Activated CD4-positive, alpha-beta T cell treated with anti-CD3 and anti-CD28 coated beads for 48 hours (primary cell): ENCODE measurements around the gene C3.
"Not testable (repeated sequence)": the region's sequence is repeated elsewhere in the genome, so short reads cannot be mapped to it uniquely, and the experiment has no call there.

Experiments used
- DNase-seq: peaks from one replicate; pipeline ENCODE4 v3.0.0-alpha.2; 2020

Gene C3

DNA sequence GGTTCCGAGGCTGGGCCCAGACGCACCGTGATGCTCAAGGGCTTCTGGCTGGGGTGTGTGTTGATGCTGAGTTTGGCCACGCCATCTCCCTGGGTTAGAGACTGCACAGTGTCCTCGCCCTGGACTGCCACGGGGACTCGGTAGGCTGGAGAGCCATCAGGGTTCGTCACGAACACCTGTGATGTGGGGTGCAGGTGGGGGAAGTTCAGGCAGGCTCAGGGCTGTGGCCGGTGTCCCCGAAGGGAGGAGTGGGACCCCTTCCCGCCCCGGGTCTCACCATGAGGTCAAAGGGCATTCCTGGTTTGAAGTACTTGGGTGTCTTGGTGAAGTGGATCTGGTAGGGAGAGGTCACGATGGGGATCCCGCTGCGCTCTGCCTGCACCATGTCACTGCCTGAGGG lies 8.2 kb downstream of the C3 start:
- no peak for DNase-seq

DNA sequence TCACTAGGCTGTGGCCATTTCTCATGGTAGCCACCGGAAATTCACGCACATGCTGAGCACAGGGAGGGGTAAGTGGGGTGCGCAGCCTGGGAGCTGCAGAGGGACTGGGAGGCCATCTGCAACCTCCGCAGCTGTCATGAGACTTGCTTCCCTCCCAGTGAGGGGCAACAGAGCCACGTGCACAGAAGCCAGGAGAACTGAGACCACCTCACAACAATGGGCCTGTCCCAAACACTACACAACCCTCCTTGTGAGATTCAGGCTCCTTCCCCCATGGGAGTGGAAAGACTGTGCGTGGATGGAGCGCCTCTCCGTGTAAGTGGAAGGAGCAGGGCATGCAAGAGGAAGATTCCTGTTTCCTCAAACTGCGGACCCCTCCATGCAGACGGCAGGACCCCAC lies 8.8 kb downstream of the C3 start:
- no peak for DNase-seq

DNA sequence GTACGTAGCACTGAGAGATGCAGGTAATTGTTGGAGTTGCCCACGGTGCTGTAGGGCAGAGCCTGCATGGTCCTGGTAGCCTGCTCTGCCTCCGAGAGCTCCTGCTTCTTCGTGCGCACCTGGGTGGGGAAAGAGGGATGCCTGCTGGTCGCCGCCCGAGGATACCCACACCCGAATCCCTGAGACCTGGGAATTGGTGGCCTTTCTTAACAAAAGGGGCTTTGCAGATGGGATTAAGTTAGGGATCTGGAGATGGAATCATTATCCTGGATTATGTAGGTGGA lies 9.4 kb downstream of the C3 start:
- no peak for DNase-seq

DNA sequence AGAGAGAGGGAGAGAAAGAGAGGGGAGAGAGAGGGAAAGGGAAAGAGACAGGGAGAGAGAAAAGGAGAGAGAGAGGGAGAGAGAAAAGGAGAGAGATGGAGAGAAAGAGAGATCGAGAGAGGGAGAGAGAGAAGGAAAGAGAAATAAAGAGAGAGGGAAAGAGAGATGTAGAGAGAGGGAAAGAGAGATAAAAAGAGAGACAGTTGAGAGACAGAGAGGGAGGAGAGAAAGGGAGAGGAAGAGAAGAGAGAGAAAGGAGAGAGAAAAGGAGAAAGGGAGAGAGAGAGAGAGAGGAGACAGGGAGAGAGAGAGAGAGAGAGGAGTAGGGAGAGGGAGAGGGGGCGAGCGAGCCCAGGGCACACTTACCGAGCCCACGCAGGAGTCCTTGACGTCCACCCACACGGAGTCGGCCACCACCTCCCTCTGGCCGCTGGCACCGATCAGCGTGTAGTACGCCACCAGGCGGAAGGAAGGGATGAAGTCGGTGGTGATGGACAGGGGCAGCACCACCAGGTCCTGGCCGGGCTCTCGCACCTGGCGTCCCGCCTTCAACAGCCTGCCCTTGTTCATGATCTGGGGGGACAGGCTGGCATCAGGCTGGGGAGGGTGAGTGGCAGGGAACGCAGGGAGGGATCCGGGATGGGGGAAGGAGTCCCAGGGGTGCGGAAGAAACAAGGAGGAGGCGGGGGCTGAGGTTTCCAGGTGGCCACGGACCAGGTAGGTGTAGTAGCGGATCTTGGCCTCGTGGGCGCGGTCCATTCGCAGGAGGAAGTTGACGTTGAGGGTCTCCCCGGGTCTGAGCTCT lies 10.0 kb downstream of the C3 start:
- DNase-seq: no peak

DNA sequence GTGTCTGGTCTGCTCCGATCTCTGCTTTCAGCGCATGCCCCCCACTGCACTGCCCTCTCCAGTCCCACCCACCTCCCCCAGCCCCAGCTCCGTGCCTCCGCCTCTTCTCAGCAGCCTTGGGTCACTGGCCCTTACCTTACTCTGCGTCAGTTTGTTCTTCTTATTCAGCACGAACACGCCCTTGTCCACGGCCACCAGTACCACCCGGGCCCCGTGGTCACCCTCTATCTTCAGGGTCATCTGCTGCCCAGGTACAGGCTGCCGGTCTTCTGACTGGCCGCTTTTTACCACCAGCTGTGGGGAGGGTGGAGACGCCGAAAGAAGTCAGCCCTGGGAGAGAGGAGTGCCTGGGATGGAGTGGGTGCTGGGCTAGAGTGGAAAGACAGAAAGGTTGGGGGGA lies 10.9 kb downstream of the C3 start:
- DNase-seq: no peak

DNA sequence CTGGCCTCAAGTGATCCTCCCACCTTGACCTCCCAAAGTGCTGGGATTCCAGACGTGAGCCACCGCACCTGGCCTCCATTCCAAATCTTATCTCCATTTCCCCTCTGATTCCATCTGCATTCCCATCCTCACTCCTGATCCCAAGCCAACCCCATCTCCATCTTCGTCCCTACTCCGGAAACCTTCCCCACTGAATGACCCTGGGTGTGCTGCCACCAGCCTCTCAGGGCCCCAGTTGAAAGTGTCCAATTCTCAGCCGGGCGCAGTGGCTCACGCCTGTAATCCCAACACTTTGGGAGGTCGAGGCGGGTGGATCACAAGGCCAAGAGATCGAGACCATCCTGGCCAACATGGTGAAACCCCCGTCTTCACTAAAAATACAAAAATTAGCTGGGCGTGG lies 11.5 kb downstream of the C3 start:
- not testable (repeated sequence) for DNase-seq

DNA sequence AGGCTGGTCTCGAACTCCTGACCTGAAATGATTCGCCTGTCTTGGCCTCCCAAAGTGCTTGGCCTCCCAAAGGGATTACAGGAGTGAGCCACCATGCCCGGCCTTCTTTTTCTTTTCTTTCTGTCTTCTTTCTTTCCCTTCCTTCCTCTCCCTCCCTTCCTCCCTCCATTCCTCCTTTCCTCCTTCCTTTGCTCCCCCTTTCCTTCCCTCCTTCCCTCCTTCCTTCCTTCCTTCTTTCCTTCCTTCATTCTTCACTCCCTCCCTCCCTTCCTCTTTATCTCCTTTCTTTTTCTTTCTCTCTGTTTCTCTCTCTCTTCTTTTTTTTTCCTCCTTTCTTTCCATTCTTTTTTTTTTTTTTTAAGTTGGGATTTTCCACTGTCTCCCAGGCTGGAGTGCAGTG lies 12.1 kb downstream of the C3 start:
- DNase-seq: no peak

DNA sequence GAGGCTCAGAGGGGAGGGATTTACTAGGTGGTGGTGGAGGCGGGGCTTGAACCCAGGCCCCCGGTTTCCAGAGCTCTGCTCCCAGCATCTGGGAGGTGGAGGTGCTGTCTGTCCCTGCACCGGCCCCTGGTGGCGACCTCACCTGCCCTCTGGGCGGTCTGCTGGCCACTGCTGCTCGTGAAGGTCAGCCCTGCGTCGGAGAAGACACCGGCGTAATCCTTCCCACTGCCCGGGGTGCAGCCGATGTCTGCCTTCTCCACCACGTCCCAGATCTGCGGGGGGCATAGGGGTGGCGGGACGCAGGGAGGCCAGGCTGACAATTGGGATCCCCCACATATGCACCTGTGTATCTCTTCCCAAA lies 12.8 kb downstream of the C3 start:
- no peak for DNase-seq

DNA sequence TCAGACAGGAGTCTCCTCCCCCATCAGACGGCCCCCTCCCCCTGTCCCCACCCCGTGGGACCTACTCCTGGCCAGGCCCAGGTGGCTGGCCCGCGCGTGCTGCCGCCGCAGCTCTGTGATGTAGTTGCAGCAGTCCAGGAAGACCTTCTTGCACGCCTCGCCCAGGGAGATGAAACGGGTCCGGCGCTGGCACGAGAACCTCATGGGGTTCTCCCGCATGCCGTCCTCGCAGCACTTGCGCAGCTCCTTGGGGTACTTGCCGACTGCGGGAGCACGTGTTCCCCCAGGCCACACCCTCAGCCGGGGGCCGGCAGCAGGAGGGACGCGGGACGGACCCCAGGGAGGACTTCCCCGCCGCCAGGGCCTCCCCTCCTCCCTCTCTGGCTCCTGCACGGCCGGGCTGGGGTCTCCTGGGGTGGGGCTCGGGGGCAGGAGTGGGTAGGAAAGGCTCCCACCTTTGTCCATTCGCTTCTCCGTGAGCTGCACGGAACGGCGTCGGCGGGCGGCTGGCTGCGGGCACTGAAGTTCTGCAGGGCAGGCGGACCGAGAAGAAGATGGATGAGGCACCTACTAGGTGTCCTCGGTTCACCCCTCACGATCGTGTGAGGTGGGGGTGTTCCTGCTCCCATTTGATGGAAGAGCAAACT lies 13.3 kb downstream of the C3 start:
- no peak for DNase-seq

DNA sequence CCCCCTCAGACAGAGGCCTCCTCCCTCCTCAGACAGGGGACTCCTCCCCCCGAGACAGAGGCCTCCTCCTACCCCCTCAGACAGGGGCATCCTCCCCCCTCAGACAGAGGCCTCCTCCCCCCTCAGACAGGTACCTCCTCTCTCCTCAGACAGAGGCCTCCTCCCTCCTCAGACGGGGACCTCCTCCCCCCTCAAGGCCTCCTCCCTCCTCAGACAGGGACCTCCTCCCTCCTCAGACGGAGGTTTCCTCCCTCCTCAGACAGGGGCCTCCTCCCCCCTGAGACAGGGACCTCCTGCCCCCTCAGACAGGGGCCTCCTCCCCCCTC lies 13.9 kb downstream of the C3 start:
- DNase-seq: no peak

DNA sequence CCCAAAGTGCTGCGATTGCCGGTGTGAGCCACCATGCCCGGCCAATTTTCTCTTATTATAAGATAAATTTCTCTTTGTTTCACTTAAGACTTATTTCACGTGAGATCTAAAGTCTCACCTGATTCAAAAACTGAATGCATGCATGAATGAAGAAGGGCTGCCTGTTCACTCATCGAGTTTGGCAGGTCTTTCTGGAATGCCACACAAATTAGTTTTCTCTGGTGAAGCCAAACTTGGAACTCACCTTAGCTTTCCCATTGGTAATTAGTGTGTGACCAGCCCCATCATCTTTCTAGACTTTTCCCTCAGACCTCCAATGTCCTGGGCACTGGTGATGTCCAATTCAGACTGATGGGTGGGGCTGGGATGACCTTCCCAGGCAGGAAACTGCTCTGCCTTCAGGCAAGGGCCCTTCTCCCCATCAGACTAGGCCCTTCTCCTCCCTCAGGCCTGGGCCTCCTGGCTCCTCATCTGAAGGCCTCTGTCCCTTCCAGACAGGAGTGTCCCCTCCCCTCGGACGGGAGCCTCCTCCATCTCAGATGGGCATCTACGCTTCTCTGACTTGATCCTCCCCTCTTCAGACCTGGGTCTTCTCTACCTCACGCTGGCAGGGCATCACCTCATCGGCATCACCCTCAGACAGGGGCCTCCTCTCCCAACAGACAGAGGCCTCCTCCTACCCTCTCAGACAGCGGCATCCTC lies 14.4 kb downstream of the C3 start:
- DNase-seq: no peak

DNA sequence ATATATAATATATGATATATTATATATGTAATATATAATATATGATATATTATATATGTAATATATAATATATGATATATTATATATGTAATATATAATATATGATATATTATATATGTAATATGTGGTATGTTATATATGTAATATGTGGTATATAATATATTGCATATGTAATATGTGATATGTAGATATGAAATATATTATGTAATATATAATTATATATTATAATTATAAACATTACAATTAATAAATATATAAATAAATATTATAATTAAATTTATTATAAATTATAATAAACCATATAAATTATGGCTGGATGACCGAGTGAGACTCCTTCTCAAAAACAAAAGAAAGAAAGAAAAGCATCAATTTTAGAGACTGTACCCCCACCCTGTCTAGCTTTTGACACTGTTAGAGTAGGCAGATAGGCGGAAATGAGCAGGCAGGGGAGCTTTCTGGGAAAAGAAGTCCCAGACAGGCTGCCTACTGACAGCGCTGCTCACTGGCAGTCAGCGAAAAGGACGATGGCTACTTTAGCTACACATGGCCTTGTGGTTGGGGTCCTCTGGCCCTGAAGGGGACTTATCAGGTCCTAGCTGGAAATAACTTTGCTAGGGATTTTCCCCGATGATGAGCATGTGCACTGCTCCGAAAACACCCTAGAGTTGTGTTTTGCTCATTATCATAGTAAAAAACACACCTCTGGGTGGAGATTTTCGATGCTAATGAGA lies 19.7 kb downstream of the C3 start:
- no peak for DNase-seq

DNA sequence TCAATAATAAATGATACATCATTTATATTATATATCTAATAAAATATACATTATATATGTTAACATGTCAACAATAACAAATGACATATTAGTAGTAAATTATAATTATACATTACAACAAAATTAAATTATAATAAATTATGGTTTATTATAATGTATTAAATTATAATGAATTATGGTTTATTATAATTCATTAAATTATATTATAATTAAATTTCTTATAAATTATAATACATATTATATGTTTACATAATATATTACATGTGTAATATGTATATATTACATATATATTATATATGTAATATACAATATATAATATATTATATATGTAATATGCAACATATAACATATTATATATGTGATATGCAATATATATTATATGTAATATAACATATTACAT lies 20.5 kb downstream of the C3 start:
- DNase-seq: no peak

DNA sequence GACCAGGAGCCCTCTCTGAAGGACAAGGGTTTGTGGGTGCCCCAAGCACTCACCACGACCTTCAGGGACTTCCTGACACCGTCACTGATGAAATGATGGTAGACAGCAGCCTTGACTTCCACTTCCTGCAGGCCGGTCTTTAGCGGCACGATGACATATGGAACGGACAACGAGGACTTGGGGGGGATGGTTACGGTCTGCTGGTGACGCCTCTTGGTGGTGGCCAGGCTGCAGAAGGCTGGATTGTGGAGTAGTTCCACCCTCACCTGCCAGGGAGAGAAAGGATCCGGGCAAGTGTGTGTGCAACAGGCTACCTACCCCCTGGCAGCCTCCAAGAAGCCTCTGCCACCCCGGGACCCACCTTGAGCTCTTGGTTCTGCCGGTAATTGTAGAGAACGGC lies 23.2 kb downstream of the C3 start:
- DNase-seq: no peak

DNA sequence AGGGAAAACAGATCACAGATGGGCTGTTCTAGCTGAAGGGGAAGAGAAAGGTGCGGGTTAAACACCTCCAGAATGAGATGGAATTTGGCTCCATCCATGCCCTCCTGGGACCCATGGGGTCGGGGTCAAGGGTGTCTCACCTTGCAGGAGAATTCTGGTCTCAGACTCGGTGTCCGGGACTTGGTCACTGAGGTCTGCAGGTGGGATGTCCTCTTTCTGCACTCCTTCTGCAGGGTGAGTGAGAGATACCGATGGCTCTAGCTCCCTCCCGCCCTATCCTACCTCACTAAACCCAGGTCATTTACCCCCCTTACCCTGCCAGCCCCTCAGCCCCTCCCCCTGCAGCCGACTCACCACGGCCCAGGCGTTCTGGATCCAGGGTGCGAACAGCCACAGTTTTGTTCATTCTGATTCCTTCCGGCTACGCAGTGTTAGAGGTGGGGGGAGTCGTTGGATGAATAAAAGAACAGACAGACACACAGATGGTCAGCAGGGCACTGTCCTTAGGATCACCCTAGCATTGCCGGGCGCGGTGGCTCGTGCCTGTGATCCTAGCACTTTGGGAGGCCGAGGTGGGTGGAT lies 24.1 kb downstream of the C3 start:
- no peak for DNase-seq

DNA sequence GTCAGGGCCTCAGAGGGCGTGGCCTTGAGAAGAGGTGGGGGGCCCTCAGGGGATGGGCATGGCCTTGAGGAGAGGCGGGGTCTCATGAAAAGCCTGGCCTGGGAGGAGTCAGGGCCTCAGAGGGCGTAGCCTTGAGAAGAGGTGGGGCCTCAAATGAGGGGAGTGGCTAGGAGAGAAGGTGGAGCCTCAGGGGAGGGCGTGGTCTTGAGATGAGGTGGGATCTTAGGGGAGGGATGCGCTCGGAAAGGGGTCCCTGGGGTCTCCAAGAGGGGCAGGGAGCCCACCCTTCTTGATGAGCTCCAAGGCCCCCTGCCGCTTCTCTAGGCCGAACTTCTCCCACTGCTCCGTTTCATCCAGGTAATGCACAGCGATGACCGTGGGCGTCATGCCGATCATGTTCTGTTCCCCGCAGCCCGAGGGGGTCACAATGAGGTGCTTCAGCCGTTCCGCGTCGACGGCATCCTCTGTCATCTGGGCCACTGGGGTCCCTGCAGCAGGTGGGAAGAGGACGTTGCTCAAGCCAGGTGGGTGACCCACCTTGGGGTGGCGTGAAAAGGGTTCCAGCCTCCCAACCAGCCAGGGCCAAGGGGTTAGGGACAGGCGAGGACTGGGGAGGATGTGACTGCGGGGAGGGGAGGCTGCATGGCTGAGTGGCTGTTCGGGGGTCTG lies 26.2 kb downstream of the C3 start:
- DNase-seq: peak; percentile 45

DNA sequence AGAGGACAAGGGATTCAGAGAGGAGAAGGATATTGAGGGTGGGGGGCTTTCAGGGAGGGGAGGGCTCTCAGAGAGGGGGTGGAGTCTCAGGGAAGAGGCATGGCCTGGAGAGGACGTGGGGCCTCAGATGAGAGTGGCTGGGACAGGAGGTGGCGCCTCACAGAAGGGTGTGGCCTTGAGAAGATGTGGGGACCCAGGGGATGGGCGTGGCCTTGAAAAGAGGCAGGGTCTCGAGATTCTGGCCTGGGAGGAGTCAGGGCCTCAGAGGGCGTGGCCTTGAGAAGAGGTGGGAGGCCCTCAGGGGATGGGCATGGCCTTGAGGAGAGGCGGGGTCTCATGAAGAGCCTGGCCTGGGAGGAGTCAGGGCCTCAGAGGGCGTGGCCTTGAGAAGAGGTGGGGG lies 26.8 kb downstream of the C3 start:
- peak; percentile 49 for DNase-seq

DNA sequence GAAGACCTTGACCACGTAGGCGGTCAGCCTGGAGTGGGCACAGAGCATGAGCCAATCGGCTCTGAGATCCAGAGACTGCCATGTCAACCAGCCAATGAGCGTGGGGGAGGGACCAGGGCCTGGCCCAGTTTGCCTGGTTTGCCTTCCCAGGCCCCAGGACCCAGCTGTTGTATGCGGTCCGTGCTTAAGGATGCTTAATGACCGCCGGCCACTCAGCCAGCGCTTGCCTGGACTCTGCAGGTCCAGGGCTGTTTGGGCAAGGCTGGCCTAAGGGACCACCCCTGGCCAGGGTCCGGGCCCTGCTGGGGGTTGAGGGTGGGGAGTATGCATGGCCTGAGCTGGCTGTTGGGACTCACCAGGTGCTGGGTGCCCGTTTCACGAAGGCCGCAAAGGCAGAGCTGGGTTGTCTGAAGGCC lies 27.4 kb downstream of the C3 start:
- DNase-seq: no peak

DNA sequence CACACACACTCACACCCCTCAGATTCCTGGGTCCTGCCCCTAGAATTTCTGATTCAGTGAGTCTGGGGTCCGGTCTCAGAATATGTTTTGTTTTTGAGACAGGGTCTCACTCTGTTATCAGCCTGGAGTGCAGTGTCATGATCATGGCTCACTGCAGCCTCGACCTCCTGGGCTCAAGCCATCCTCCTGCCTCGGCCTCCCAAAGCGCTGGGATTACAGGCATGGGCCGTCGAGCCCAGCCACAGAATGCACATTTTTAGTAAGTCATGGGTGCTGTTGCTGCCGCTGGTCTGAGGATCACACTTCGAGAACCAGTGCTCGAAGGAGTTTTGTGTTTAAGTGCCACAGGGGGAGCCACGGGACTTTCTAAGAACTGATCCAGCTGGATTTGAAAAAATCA lies 28.4 kb downstream of the C3 start:
- DNase-seq: no peak

DNA sequence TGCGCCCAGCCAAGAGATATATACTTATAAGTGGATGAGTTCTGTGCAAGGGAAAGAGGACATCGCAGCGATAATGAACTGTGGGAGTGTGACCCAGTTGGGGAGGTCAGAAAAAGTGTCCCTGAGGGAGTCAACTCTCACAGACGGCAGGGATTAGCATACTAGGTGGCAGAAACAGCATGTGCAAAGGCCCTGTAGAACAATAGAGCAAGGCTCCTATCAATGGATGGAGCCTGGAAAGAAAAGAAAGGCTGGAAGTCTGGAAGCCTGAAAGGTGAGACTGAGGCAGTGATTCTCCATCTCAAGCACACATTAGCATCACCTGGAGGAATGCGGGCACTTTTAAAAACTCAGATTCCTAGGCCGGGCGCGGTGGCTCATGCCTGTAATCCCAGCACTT lies 29.1 kb downstream of the C3 start:
- no peak for DNase-seq

DNA sequence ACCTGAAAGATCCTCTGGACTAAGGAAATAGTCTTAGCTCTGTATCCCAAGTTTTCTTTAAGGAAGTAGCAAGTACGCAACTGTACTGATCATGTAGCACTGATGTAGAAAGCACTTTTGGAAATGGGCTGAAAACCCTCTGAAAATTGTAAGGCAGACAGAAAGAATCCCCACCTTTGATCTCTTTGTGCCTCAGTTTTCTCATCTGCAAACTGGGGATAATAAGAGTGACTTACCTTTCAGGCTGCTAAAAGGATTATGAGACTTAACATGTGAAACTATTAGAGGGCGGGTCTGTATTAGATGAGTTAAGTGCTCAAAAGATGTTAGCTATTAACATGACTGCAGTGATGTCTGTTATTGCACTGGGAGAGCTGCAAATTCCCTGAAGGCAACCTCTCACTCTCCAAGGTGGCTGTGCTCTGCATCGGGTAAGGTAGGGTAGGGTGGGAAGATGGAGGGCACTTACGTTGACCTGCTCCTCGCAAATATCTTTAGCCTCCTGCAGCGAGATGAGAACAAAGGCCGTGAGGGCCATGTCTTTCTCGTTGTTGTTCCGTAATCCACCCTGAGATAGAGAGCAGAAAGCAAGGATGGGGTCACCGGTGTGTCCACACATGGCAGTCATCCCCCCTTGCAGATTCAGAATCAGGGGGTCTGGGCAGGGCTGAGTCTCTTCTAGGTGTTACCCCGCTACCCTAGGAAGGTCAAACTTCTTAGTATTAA lies 30.1 kb downstream of the C3 start:
- DNase-seq: no peak

DNA sequence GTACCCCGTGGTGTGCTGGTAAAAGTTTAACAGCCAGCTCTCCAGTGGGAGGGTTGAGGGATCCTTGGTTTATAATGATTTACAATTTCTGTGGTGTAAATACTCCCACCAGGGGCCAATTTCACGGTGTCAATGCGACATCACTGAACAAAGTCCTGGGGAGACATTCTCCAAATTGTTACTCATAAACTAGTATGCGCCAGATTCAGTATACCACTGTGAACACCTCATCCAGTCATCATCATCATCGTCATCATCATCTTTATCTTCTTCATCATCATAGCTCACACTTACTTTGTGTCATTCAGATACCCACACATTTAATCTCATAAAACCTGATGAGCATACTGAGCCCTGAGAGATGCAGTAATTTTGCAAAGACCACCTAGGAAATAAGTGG lies 33.3 kb downstream of the C3 start:
- no peak for DNase-seq

DNA sequence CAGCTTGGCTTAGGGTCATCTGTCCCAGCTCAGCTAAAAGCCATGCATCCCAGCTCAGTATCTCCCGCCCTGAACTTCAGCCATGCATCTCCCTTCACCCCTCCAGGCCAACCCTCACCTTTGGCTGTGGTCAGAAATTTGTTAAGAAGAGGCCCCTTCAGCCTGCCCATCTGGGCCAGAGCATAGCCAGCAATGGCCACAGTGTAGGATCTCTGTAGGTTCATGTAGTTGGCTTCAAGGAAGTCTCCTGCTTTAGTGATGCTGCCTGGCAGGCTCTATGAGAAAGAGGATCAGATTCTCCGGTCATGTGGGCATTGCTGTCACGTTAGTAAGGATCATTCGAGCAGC lies 33.8 kb downstream of the C3 start:
- DNase-seq: no peak
